ENCODE measurements around the gene STAM2.
"Not testable (repeated sequence)": the region's sequence is repeated elsewhere in the genome, so short reads cannot be mapped to it uniquely, and the experiment has no call there.

Gene STAM2

DNA sequence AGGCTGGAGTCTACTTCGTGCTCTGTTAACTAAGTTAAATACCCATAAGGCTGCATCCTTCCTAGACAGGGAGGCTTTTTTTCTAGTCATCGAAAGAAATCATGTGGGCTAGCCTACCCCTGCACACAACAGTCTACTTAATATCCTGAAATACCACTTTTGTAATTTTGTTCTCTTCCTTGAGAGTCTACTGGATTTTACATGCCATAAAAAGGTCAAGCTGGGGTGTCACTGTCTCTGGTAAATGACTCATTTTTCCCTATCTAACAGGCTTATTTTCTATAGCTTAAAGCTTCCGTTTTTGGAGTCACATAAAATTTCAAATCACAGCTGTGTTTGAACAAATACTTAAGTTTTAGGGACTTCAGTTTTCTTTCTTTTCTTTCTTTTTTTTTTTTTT is 10.7 kb upstream of the STAM2 start:
- ATAC-seq (replicated peaks) (no peak), DNase-seq (no peak)
- Mint-ChIP-seq H3K36me3 (peaks cover 0 to 3% of the 10 kb centered on the region in 2 donors), H3K27ac (no peak overlapping the region), H3K4me1 (no peaks in the 10 kb centered on the region), H3K4me3 (no peak overlapping the region), H3K9me3 (peaks cover 0 to 3% of the 10 kb centered on the region in 2 donors), H3K27me3 (peaks cover 30 to 36% of the 10 kb centered on the region in 2 donors)

DNA sequence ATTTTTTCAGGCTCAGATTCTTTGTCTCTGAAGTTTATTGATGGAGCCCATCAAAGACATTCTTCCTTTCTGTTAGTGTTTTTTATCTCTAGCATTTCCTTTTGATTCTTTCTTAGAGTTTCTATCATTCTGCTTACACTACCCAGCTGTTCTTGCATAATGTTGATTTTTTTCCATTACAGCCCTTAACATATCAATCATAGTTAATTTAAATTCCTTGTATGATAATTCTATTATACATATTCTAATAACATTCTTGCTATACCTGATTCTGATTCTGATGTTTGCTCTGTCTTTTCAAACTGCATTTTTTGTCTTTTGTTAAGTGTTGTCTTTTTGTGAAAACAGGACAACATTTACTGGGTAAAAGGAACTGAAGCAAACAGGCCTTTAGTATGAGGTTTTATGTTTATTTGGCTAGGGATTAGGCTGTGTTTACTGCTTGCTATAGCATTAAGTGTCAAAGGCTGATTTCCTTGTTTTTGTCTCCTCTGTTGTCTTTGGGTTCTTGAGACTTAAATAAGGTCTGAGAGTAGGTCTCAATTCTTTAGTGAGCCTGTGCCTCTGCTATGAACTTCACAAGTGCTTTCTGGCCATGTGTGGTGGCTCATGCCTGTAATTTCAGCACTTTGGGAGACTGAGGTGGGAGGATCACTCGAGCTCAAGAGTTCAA is 8.0 kb upstream of the STAM2 start:
- Mint-ChIP-seq H3K4me1 (no peaks in the 10 kb centered on the region), H3K36me3 (peaks cover 0 to 3% of the 10 kb centered on the region in 2 donors), H3K9me3 (peaks cover 0 to 3% of the 10 kb centered on the region in 2 donors), H3K4me3 (no peak overlapping the region), H3K27ac (no peak overlapping the region), H3K27me3 (peaks cover 23 to 28% of the 10 kb centered on the region in 2 donors)
- DNase-seq: no peak
- ATAC-seq (replicated peaks): no peak

DNA sequence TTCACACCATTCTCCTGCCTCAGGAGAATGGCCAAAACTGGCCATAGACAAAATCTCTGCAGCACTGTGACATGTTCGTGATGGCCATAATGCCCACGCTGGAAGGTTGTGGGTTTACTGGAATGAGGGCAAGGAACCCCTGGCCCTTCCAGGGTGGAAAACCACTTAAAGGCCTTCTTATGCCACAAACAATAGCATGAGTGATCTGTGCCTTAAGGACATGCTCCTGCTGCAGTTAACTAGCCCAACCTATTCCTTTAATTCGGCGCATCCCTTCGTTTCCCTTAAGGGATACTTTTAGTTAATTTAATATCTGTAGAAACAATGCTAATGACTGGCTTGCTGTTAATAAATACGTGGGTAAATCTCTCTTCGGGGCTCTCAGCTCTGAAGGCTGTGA is 2.1 kb upstream of the STAM2 start:
- not testable (repeated sequence) for ATAC-seq (replicated peaks); H3K4me3 Mint-ChIP-seq; H3K36me3 Mint-ChIP-seq; H3K9me3 Mint-ChIP-seq; H3K27ac Mint-ChIP-seq; H3K27me3 Mint-ChIP-seq; DNase-seq
- H3K4me1 Mint-ChIP-seq: peaks cover 8 to 23% of the 10 kb centered on the region in 2 donors

DNA sequence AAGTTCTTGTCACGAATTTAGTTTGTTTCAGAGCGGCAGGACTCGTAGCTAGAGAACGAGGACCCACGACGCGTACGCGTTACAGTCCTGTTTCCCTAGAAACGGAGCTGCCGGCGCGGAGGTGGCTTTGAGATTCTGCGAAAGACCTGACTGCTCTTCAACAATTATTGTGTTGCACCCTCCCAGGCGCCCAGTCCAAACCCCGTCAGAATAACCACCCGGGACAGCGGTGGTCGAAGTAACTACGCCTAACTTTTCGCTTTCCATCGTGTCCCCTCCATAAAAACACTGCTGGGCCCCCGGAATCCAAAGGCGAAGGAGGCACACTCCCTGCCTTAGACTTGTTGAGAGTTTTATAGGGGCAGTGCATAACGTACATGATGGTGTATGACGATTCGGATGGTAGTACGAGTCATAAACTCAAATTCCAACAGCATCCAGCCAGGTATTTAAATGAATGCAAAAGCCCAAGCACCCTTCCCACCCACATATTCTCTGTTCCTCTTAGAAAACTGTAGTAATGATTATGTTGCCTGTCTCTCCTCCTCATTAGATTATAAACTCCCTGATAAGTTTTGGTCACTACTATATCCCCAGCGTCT is 651 bp upstream of the STAM2 start:
- H3K27ac Mint-ChIP-seq: peak overlapping the region; percentile 100
- peaks cover 5 to 8% of the 10 kb centered on the region in 2 donors for H3K36me3 Mint-ChIP-seq
- peak; percentile 66 to 73 for ATAC-seq (replicated peaks)

DNA sequence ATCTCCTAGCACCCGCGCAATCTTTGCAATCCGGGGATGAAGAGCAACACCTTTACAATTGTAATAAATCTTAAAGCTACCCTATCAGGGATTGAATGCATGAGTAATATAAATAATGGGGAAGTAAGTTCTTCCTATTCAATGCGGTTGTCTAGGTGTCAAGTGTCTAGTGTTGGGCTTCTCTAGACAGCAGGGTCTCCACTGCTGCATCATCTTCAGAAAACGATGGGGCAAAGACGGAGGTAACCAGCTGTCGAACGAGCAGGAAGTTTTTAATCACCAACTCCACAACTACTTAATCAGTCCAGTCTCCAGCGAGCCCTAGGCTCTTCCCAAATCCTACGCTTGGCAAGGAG is 573 bp downstream of the STAM2 start:
- DNase-seq: no peak
- peaks cover 16 to 36% of the 10 kb centered on the region in 2 donors for H3K4me1 Mint-ChIP-seq
- H3K36me3 Mint-ChIP-seq: peaks cover 5 to 8% of the 10 kb centered on the region in 2 donors
- H3K4me3 Mint-ChIP-seq: peak overlapping the region; percentile 99 to 100
- ATAC-seq (replicated peaks): peak; percentile 34 to 41
- H3K27me3 Mint-ChIP-seq: no peaks in the 10 kb centered on the region
- peak overlapping the region; percentile 100 for H3K27ac Mint-ChIP-seq
- H3K9me3 Mint-ChIP-seq: peaks cover 0 to 1% of the 10 kb centered on the region in 2 donors

More for the DNA sequence above, 651 bp upstream of the STAM2 start:
- Mint-ChIP-seq H3K4me1 (peaks cover 16 to 36% of the 10 kb centered on the region in 2 donors), H3K27me3 (no peaks in the 10 kb centered on the region), H3K9me3 (peaks cover 0 to 1% of the 10 kb centered on the region in 2 donors), H3K4me3 (peak overlapping the region; percentile 99 to 100)
- no peak for DNase-seq

DNA sequence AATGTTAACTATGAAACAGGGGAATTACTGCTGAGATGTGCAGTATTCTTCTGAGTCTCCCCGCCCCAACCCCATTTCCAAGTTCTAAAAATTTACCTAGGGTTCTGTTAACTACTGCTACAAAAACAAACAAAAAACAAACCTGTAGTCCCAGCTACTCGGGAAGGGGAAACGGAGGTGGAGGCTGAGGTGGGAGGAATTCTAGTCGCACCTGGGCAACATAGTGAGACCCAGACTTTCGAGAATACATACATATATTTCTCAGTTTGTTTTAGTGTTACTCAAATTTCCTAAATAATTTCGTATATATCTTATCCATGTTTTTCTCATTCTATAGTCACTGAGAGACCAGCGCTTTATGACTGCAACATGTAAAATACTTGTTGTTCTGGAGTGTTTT is 989 bp downstream of the STAM2 start:
- Mint-ChIP-seq H3K4me3 (peak overlapping the region; percentile 99 to 100), H3K27ac (peak overlapping the region; percentile 100), H3K36me3 (peaks cover 6 to 9% of the 10 kb centered on the region in 2 donors), H3K4me1 (peaks cover 19 to 40% of the 10 kb centered on the region in 2 donors), H3K27me3 (no peaks in the 10 kb centered on the region), H3K9me3 (peaks cover 0 to 1% of the 10 kb centered on the region in 2 donors)
- no peak for DNase-seq
- no peak for ATAC-seq (replicated peaks)

DNA sequence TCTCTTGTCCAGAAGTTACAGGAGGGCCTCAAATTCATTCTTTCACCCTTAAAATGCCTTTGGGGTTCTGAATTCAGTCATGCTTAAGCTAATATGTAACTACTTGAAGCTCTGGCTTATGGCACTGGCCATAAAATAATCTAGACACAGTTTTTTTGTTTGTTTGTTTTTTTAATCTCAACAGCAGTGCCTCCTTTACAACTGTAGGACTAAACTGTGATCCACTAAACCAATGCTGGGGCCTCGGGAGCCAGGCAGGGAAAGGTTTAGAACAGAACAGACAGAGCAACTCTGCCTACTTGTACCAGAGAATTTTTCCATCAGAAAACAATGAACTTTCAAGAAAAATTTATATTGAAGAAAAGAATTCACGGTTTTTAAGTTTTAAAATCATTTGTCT is 1.7 kb downstream of the STAM2 start:
- no peak overlapping the region for H3K27ac Mint-ChIP-seq
- DNase-seq: no peak
- H3K27me3 Mint-ChIP-seq: no peaks in the 10 kb centered on the region
- peaks cover 0 to 1% of the 10 kb centered on the region in 2 donors for H3K9me3 Mint-ChIP-seq
- H3K4me1 Mint-ChIP-seq: peaks cover 22 to 47% of the 10 kb centered on the region in 2 donors
- ATAC-seq (replicated peaks): no peak
- H3K4me3 Mint-ChIP-seq: no peak overlapping the region
- peaks cover 9 to 13% of the 10 kb centered on the region in 2 donors for H3K36me3 Mint-ChIP-seq

DNA sequence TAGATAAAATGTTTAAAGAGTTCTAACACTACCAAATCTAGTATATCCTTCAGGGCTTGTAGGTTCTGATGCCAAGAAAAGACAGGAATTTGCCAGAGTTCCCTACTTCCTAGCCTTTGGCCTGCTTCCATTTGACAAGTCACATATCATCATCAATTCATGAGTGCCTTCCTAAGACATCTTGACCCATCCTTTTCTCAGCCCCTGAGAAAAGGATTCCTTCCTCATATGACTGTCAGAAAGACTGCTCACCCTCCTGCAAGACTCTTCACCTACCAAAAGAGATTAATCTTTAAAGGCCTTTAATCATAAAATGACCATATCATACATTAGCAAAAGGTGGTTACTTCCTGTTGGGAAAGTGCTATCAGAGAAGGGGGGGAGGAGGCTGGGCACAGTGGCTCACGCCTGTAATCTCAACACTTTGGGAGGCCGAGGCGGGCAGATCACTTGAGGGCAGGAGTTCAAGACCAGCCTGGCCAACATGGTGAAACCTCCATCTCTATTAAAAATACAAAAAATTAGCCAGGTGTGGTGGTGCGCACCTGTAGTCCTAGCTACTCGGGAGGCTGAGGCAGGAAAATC is 3.3 kb downstream of the STAM2 start:
- not testable (repeated sequence) for ATAC-seq (replicated peaks); H3K4me3 Mint-ChIP-seq; H3K9me3 Mint-ChIP-seq; DNase-seq; H3K27me3 Mint-ChIP-seq
- H3K27ac Mint-ChIP-seq: peak overlapping the region; percentile 37
- peaks cover 9 to 13% of the 10 kb centered on the region in 2 donors for H3K36me3 Mint-ChIP-seq
- H3K4me1 Mint-ChIP-seq: peaks cover 22 to 47% of the 10 kb centered on the region in 2 donors

DNA sequence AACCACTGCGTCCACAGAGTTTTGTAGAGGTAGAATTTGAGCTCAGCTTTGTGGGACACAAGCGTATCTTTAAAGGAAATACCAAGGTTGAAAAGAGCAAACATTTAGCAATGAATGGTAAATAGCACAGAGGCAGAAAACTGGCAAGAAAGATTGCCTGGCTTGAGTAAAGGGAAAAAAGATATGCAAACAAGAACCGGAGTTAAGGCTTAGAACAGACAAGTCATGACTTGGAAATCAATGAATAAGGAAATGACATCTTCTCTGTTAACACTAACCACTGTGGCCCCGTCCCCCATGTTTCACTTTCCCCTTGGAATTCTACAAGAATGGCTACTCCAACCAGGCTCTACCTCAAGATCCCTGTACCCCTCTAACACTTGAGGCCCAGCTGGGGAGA is 3.8 kb downstream of the STAM2 start:
- H3K9me3 Mint-ChIP-seq: peaks cover 0 to 1% of the 10 kb centered on the region in 2 donors
- H3K36me3 Mint-ChIP-seq: peaks cover 9 to 13% of the 10 kb centered on the region in 2 donors
- peak overlapping the region in 1 of 2 donors; percentile 12 for H3K4me3 Mint-ChIP-seq
- peaks cover 24 to 49% of the 10 kb centered on the region in 2 donors for H3K4me1 Mint-ChIP-seq
- H3K27ac Mint-ChIP-seq: no peak overlapping the region
- no peak for ATAC-seq (replicated peaks)
- no peaks in the 10 kb centered on the region for H3K27me3 Mint-ChIP-seq
- DNase-seq: no peak

DNA sequence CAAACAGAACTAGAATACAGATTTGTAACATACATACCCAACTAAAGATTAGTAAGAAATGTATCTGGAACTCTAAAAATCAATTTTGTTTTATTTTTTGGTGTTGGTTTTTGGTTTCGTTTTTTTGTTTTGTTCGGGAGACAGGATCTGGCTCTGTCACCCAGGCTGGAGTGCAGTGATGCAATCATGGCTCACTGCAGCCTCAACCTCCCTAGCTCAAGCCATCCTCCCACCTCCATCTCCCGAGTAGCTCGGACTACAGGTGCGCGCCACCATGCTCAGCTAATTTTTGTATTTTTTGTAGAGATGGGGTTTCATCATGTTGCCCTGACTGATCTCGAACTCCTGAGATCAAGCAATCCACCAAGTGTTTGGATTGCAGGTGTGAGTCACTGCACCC is 6.4 kb downstream of the STAM2 start:
- not testable (repeated sequence) for H3K9me3 Mint-ChIP-seq; H3K27ac Mint-ChIP-seq; H3K27me3 Mint-ChIP-seq; DNase-seq; ATAC-seq (replicated peaks); H3K4me3 Mint-ChIP-seq
- Mint-ChIP-seq H3K4me1 (peaks cover 27 to 52% of the 10 kb centered on the region in 2 donors), H3K36me3 (peaks cover 9 to 13% of the 10 kb centered on the region in 2 donors)

DNA sequence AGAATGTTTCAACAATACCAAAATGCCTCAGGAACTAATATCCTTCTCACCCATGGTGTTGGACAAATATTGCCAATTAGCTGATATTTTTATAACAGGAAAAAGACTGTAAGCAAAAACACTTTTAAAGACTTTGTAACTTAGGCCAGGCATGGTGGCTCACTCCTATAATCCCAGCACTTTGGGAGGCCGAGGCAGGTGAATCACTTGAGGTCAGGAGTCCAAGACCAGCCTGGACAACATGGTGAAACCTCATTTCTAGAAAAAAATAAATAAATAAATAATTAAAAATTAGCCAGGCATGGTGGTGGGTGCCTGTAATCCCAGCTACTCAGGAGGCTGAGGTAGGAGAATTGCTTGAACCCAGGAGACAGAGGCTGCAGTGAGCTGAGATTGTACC is 8.1 kb downstream of the STAM2 start:
- ATAC-seq (replicated peaks); H3K27me3 Mint-ChIP-seq; H3K27ac Mint-ChIP-seq; H3K4me3 Mint-ChIP-seq; H3K9me3 Mint-ChIP-seq; DNase-seq: not testable (repeated sequence)
- Mint-ChIP-seq H3K4me1 (peaks cover 24 to 38% of the 10 kb centered on the region in 2 donors), H3K36me3 (peaks cover 7 to 13% of the 10 kb centered on the region in 2 donors)

DNA sequence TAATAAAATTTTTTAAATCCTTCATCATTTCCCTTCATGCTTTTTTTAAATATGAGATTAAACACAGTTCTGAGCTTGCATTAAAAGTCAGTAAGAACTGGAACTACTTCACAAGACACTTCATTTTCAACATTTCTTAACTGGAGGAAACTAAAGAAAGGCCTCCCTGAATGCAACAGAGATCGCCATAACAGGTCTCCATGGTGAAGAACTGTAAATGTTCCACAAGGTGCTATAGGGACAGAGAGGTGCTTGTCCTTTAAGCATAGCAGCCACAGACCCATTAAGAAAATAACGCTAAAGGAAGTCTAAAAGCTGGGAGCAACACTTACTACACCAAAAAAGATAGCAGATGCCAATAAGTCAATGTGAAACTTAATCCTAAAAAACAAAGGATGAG is 8.5 kb downstream of the STAM2 start:
- DNase-seq (no peak), ATAC-seq (replicated peaks) (no peak)
- Mint-ChIP-seq H3K4me3 (peak overlapping the region in 1 of 2 donors; percentile 17), H3K36me3 (peaks cover 4 to 9% of the 10 kb centered on the region in 2 donors), H3K9me3 (no peaks in the 10 kb centered on the region), H3K4me1 (peaks cover 20 to 36% of the 10 kb centered on the region in 2 donors), H3K27ac (no peak overlapping the region), H3K27me3 (no peaks in the 10 kb centered on the region)

DNA sequence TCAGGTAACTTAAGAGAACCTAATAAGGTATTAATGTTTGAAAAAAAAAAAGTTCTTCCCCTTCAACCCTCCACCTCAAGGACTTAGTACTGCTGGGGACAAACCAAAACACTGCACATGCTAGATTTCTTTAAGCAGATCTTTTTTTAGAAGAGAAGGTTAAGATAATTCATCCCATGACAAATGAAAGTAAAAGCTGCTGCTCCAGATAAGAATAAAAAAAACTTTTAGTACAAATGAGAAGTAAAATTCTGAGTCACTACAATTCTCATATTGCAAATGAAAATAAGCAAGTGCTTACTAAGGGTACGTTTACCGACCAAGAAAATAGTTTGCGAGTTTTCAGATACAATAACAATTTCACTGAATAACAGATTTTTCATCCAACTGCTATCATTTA is 8.9 kb downstream of the STAM2 start:
- Mint-ChIP-seq H3K27ac (peak overlapping the region; percentile 20), H3K4me1 (peaks cover 18 to 36% of the 10 kb centered on the region in 2 donors), H3K27me3 (no peaks in the 10 kb centered on the region), H3K36me3 (peaks cover 6 to 12% of the 10 kb centered on the region in 2 donors), H3K9me3 (no peaks in the 10 kb centered on the region), H3K4me3 (no peak overlapping the region)
- no peak for DNase-seq
- ATAC-seq (replicated peaks): peak; percentile 45 to 59

DNA sequence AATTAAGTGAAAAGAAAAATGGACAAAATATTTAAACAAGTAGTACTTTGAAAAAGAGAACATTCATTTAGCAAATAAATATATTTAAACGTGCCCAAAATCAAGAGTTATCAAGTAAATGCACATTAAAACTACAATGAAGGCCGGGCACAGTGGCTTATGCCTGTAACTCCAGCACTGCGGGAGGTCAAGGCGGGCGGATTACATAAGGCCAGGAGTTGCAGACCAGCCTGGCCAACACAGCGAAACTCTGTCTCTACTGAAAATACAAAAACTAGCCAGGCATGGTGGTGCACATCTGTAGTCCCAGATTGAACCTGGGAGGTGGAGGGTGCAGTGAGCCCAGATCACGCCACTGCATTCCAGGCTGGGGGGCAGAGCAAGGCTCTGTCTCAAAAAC is 9.8 kb downstream of the STAM2 start:
- DNase-seq: no peak
- H3K4me3 Mint-ChIP-seq: no peak overlapping the region
- H3K9me3 Mint-ChIP-seq: peaks cover 0 to 1% of the 10 kb centered on the region in 2 donors
- no peak overlapping the region for H3K27ac Mint-ChIP-seq
- H3K36me3 Mint-ChIP-seq: peaks cover 8 to 15% of the 10 kb centered on the region in 2 donors
- H3K4me1 Mint-ChIP-seq: peaks cover 16 to 35% of the 10 kb centered on the region in 2 donors
- ATAC-seq (replicated peaks): no peak
- no peaks in the 10 kb centered on the region for H3K27me3 Mint-ChIP-seq
